HFFc6 (cell line): ENCODE data around the gene PECR. TPM values are rescaled to one million over a fixed set of nuclear protein-coding genes. Genes with fewer than 3 reads are reported as not detected.

Experiments used
- DNase-seq: peaks from one replicate; pipeline ENCODE4 v3.0.0-alpha.2; 2018
- H3K27ac Mint-ChIP-seq: 2 replicates; pipeline ENCODE4 v1.8.0; 2020; ENCODE audit warnings: mild to moderate bottlenecking, mixed read lengths
- H3K27me3 Mint-ChIP-seq: 2 replicates; pipeline ENCODE4 v1.8.0; 2021; ENCODE audit warnings: mild to moderate bottlenecking, moderate library complexity, mixed read lengths; ENCODE audit not compliant: insufficient read depth
- H3K36me3 Mint-ChIP-seq: 2 replicates; pipeline ENCODE4 v1.8.0; 2021; ENCODE audit warnings: low read depth, mixed read lengths
- H3K4me1 Mint-ChIP-seq: 2 replicates; pipeline ENCODE4 v1.8.0; 2020; ENCODE audit warnings: low read depth, mixed read lengths
- H3K4me3 Mint-ChIP-seq: 2 replicates; pipeline ENCODE4 v1.8.0; 2020; ENCODE audit warnings: mild to moderate bottlenecking, moderate library complexity, mixed read lengths
- H3K9me3 Mint-ChIP-seq: 2 replicates; pipeline ENCODE4 v1.8.0; 2020; ENCODE audit warnings: mild to moderate bottlenecking, mixed read lengths
- CTCF ChIP-seq: fragments of 200-600 bp; sonication (generic); IDR thresholded peaks from 2 replicates; pipeline ENCODE4 v1.5.0; 2021; ENCODE audit warnings: antibody characterized with exemption, mild to moderate bottlenecking
- total RNA-seq, 6 experiments: library from RNA; stranded (reverse); fragmentation: NEBNext Ultra II Directional; extraction: Animal tissue kit (Norgen Biotek cat#: 25700); gene quantifications; 2 replicates in 1 of 6; 3 replicates in 5 of 6; pipeline ENCODE4 v1.2.3, GENCODE V29; 2021

The PECR gene
- total RNA-seq, 6 experiments from 2014 or later: 4.9 to 7.5 (median 6.4) TPM

GRCh38 chr2:216114382-216114713 lies 32.7 kb upstream of the PECR start:
- H3K36me3 Mint-ChIP-seq: peaks cover 88% of the 10 kb centered on the region
- TF ChIP-seq CTCF: no peak
- peaks cover 2% of the 10 kb centered on the region; the same call in 1 of the 2 replicates for H3K27me3 Mint-ChIP-seq

GRCh38 chr2:216113572-216113971 lies 32.0 kb upstream of the PECR start:
- Mint-ChIP-seq H3K4me3 (no peak overlapping the region), H3K4me1 (peaks cover 90% of the 10 kb centered on the region), H3K36me3 (peaks cover 84% of the 10 kb centered on the region), H3K9me3 (no peaks in the 10 kb centered on the region), H3K27me3 (peaks cover 2% of the 10 kb centered on the region; the same call in 1 of the 2 replicates), H3K27ac (peak overlapping the region; percentile 49)
- no peak for TF ChIP-seq CTCF
- DNase-seq: no peak

More at GRCh38 chr2:216114382-216114713, 32.7 kb upstream of the PECR start:
- no peaks in the 10 kb centered on the region for H3K9me3 Mint-ChIP-seq
- peak overlapping the region; percentile 91 for H3K27ac Mint-ChIP-seq
- no peak for DNase-seq
- peaks cover 92% of the 10 kb centered on the region for H3K4me1 Mint-ChIP-seq
- 0 out of 2 replicates have a peak overlapping the region, but pooled peaks have one; percentile 89 for H3K4me3 Mint-ChIP-seq

GRCh38 chr2:216112926-216113325 lies 31.3 kb upstream of the PECR start:
- peaks cover 89% of the 10 kb centered on the region for H3K4me1 Mint-ChIP-seq
- no peak for TF ChIP-seq CTCF
- H3K27ac Mint-ChIP-seq: peak overlapping the region; percentile 49
- no peaks in the 10 kb centered on the region for H3K9me3 Mint-ChIP-seq
- peaks cover 79% of the 10 kb centered on the region for H3K36me3 Mint-ChIP-seq
- H3K4me3 Mint-ChIP-seq: no peak overlapping the region
- DNase-seq: no peak
- H3K27me3 Mint-ChIP-seq: peaks cover 2% of the 10 kb centered on the region; the same call in 1 of the 2 replicates

GRCh38 chr2:216111122-216111521 lies 29.5 kb upstream of the PECR start:
- no peak for TF ChIP-seq CTCF
- DNase-seq: no peak
- Mint-ChIP-seq H3K4me1 (peaks cover 71% of the 10 kb centered on the region), H3K27me3 (peaks cover 2% of the 10 kb centered on the region; the same call in 1 of the 2 replicates), H3K9me3 (no peaks in the 10 kb centered on the region), H3K4me3 (peak overlapping the region; percentile 98), H3K27ac (peak overlapping the region; percentile 99), H3K36me3 (peaks cover 61% of the 10 kb centered on the region)

GRCh38 chr2:216110620-216111019 lies 29.0 kb upstream of the PECR start:
- Mint-ChIP-seq H3K27ac (peak overlapping the region; percentile 99), H3K9me3 (no peaks in the 10 kb centered on the region), H3K4me3 (peak overlapping the region; percentile 98), H3K4me1 (peaks cover 66% of the 10 kb centered on the region), H3K36me3 (peaks cover 58% of the 10 kb centered on the region), H3K27me3 (peaks cover 2% of the 10 kb centered on the region)
- DNase-seq: peak; percentile 65
- no peak for TF ChIP-seq CTCF
